HG03460 (cell line): ENCODE results near the gene BABAM2.

Source experiments
- ATAC-seq: cut with Tn5 transposase; IDR thresholded peaks from one replicate; pipeline ENCODE4 v1.9.1; 2021; ENCODE audit not compliant: unreplicated experiment

The BABAM2 gene

GRCh38 chr2:27906074-27906473 lies 15.5 kb downstream of the BABAM2 start:
- no peak for ATAC-seq

- no peak for ATAC-seq
Measured at GRCh38 chr2:27907547-27907946, 17.0 kb downstream of the BABAM2 start.

GRCh38 chr2:27909901-27910300 lies 19.4 kb downstream of the BABAM2 start:
- ATAC-seq: no peak

- no peak for ATAC-seq
Measured at GRCh38 chr2:27911458-27912210, 21.1 kb downstream of the BABAM2 start.

GRCh38 chr2:27912512-27912911 lies 22.0 kb downstream of the BABAM2 start:
- ATAC-seq: no peak

- ATAC-seq: no peak
Measured at GRCh38 chr2:27914041-27914804, 23.7 kb downstream of the BABAM2 start.

- no peak for ATAC-seq
Measured at GRCh38 chr2:27914805-27915175, 24.3 kb downstream of the BABAM2 start.

GRCh38 chr2:27915191-27915590 lies 24.7 kb downstream of the BABAM2 start:
- no peak for ATAC-seq

- no peak for ATAC-seq
Measured at GRCh38 chr2:27915874-27916273, 25.3 kb downstream of the BABAM2 start.

- no peak for ATAC-seq
Measured at GRCh38 chr2:27916293-27916995, 25.9 kb downstream of the BABAM2 start.

GRCh38 chr2:27920148-27920885 lies 29.8 kb downstream of the BABAM2 start:
- no peak for ATAC-seq

GRCh38 chr2:27921424-27921823 lies 30.9 kb downstream of the BABAM2 start:
- no peak for ATAC-seq

GRCh38 chr2:27921880-27922547 lies 31.5 kb downstream of the BABAM2 start:
- ATAC-seq: no peak

- no peak for ATAC-seq
Measured at GRCh38 chr2:27922842-27923241, 32.3 kb downstream of the BABAM2 start.

GRCh38 chr2:27925766-27926472 lies 35.4 kb downstream of the BABAM2 start:
- ATAC-seq: no peak

GRCh38 chr2:27929916-27930486 lies 39.5 kb downstream of the BABAM2 start:
- ATAC-seq: no peak

GRCh38 chr2:27931361-27931950 lies 40.9 kb downstream of the BABAM2 start:
- no peak for ATAC-seq

- ATAC-seq: no peak
Measured at GRCh38 chr2:27932396-27932795, 41.9 kb downstream of the BABAM2 start.

GRCh38 chr2:27935026-27935425 lies 44.5 kb downstream of the BABAM2 start:
- ATAC-seq: no peak
